Glutamatergic neuron (in vitro differentiated cells): ENCODE measurements around the gene SCGB1A1. TPM values are rescaled to one million over a fixed set of nuclear protein-coding genes. Genes with fewer than 3 reads are reported as not detected.

Source experiments
- DNase-seq: peaks from one replicate; pipeline ENCODE4 v3.0.0; 2022
- H3K27ac Mint-ChIP-seq: one replicate; pipeline ENCODE4 v1.8.0; 2020; ENCODE audit warnings: mild to moderate bottlenecking, mixed read lengths, inconsistent platforms; ENCODE audit not compliant: unreplicated experiment
- H3K27me3 Mint-ChIP-seq: one replicate; pipeline ENCODE4 v1.8.0; 2020; ENCODE audit warnings: mild to moderate bottlenecking, moderate library complexity, mixed read lengths, inconsistent platforms; ENCODE audit not compliant: unreplicated experiment
- H3K36me3 Mint-ChIP-seq: one replicate; pipeline ENCODE4 v1.8.0; 2020; ENCODE audit warnings: mild to moderate bottlenecking, mixed read lengths, inconsistent platforms; ENCODE audit not compliant: unreplicated experiment
- H3K4me1 Mint-ChIP-seq: one replicate; pipeline ENCODE4 v1.8.0; 2020; ENCODE audit warnings: mild to moderate bottlenecking, low read depth, mixed read lengths, inconsistent platforms; ENCODE audit not compliant: unreplicated experiment
- H3K4me3 Mint-ChIP-seq: one replicate; pipeline ENCODE4 v1.8.0; 2020; ENCODE audit warnings: mild to moderate bottlenecking, mixed read lengths, inconsistent platforms; ENCODE audit not compliant: unreplicated experiment
- H3K9me3 Mint-ChIP-seq: one replicate; pipeline ENCODE4 v1.8.0; 2020; ENCODE audit warnings: mild to moderate bottlenecking, moderate library complexity, mixed read lengths, inconsistent platforms; ENCODE audit not compliant: unreplicated experiment
- CTCF ChIP-seq: fragments of 200-600 bp; sonication (generic); IDR thresholded peaks from one replicate; pipeline ENCODE4 v1.5.0; 2021; ENCODE audit not compliant: partially characterized antibody, unreplicated experiment
- total RNA-seq: library from RNA; stranded (reverse); fragmentation: NEBNext Ultra II Directional; extraction: Animal tissue kit (Norgen Biotek cat#: 25700); gene quantifications from one replicate; pipeline ENCODE4 v1.2.1, GENCODE V29; 2021; ENCODE audit not compliant: unreplicated experiment

The SCGB1A1 gene
- total RNA-seq, 1 donor from 2014 or later, result not detected

- no peak for TF ChIP-seq CTCF
- H3K27ac Mint-ChIP-seq, result no peak overlapping the region
Measured at GRCh38 chr11:62419943-62420342, 1.1 kb downstream of the SCGB1A1 start.

GRCh38 chr11:62420882-62421281 is 2.0 kb downstream of the SCGB1A1 start:
- no peak for TF ChIP-seq CTCF
- H3K36me3 Mint-ChIP-seq, result peaks cover 8% of the 10 kb centered on the region
- no peak for DNase-seq
- H3K27me3 Mint-ChIP-seq, result peaks cover 2% of the 10 kb centered on the region
- H3K27ac Mint-ChIP-seq, result no peak overlapping the region
- no peak overlapping the region for H3K4me3 Mint-ChIP-seq
- no peaks in the 10 kb centered on the region for H3K4me1 Mint-ChIP-seq
- H3K9me3 Mint-ChIP-seq, result peaks cover 2% of the 10 kb centered on the region

More at GRCh38 chr11:62419943-62420342, 1.1 kb downstream of the SCGB1A1 start:
- DNase-seq, result no peak
- Mint-ChIP-seq H3K9me3 (peaks cover 2% of the 10 kb centered on the region), H3K4me1 (no peaks in the 10 kb centered on the region), H3K36me3 (peaks cover 8% of the 10 kb centered on the region), H3K4me3 (no peak overlapping the region), H3K27me3 (peaks cover 2% of the 10 kb centered on the region)

- Mint-ChIP-seq H3K27me3 (peaks cover 4% of the 10 kb centered on the region), H3K4me3 (no peak overlapping the region), H3K36me3 (peaks cover 8% of the 10 kb centered on the region), H3K4me1 (no peaks in the 10 kb centered on the region), H3K27ac (no peak overlapping the region), H3K9me3 (no peaks in the 10 kb centered on the region)
- TF ChIP-seq CTCF, result no peak
- no peak for DNase-seq
Measured at GRCh38 chr11:62421996-62422395, 3.2 kb downstream of the SCGB1A1 start.

GRCh38 chr11:62423012-62423411 is 4.2 kb downstream of the SCGB1A1 start:
- Mint-ChIP-seq H3K9me3 (no peaks in the 10 kb centered on the region), H3K4me1 (no peaks in the 10 kb centered on the region), H3K27ac (no peak overlapping the region), H3K36me3 (peaks cover 2% of the 10 kb centered on the region), H3K27me3 (peaks cover 4% of the 10 kb centered on the region), H3K4me3 (peak overlapping the region; percentile 23)
- no peak for TF ChIP-seq CTCF
- DNase-seq, result no peak

- DNase-seq, result no peak
- H3K27ac Mint-ChIP-seq, result no peak overlapping the region
- H3K36me3 Mint-ChIP-seq, result peaks cover 7% of the 10 kb centered on the region
- peaks cover 4% of the 10 kb centered on the region for H3K27me3 Mint-ChIP-seq
- H3K4me1 Mint-ChIP-seq, result no peaks in the 10 kb centered on the region
- no peak overlapping the region for H3K4me3 Mint-ChIP-seq
- TF ChIP-seq CTCF, result no peak
- peaks cover 2% of the 10 kb centered on the region for H3K9me3 Mint-ChIP-seq
Measured at GRCh38 chr11:62427630-62428233, 8.9 kb downstream of the SCGB1A1 start.
